CD14-positive monocyte (primary cell): ENCODE measurements around the gene P2RY6. TPM values are rescaled to one million over a fixed set of nuclear protein-coding genes. Genes with fewer than 3 reads are reported as not detected.
A peak's percentile ranks its signal among the peaks of the same experiment; 100 is the strongest.

Experiments
- DNase-seq, 3 donors: peaks; one replicate each; pipeline ENCODE4 v3.0.0-alpha.2; 2011 to 2022
- H2AFZ ChIP-seq: 2 replicates; pipeline ENCODE4 v1.6.0; 2012; ENCODE audit warnings: mild to moderate bottlenecking, low read depth, low read length, inconsistent platforms; ENCODE audit not compliant: insufficient read depth, poor library complexity, severe bottlenecking
- H3K27ac ChIP-seq, 2 donors: 1 replicate in 1 of 2; 2 replicates in 1 of 2; pipeline ENCODE4 v1.5.1; 2012 to 2013; ENCODE audit warnings: low read length in 2 of 2, control low read depth in 1 of 2, inconsistent platforms in 1 of 2, low read depth in 1 of 2, mild to moderate bottlenecking in 1 of 2
- H3K27me3 ChIP-seq, 2 donors: one replicate each; pipeline versions ENCODE4 v1.6.0 to v1.6.1; 2011 to 2013; ENCODE audit warnings: low read length in 2 of 2; ENCODE audit not compliant: control insufficient read depth in 2 of 2, insufficient read depth in 2 of 2
- H3K36me3 ChIP-seq, 2 donors: replicated peaks in 1 of 2; 1 replicate in 1 of 2; 2 replicates in 1 of 2; pipeline versions ENCODE4 v1.5.1 to v1.6.1; 2012 to 2013; ENCODE audit warnings: low read length in 2 of 2, control low read depth in 1 of 2, inconsistent platforms in 1 of 2, mild to moderate bottlenecking in 1 of 2; ENCODE audit not compliant: insufficient read depth in 2 of 2, control insufficient read depth in 1 of 2
- H3K4me1 ChIP-seq, 2 donors: 1 replicate in 1 of 2; 2 replicates in 1 of 2; pipeline versions ENCODE4 v1.5.1 to v1.6.1; 2012 to 2013; ENCODE audit warnings: low read length in 2 of 2, control low read depth in 1 of 2, inconsistent platforms in 1 of 2, mild to moderate bottlenecking in 1 of 2, moderate library complexity in 1 of 2; ENCODE audit not compliant: insufficient read depth in 2 of 2, control insufficient read depth in 1 of 2
- H3K4me2 ChIP-seq: replicated peaks from 2 replicates; pipeline ENCODE3; 2012; ENCODE audit warnings: low read length, moderate library complexity, mild to moderate bottlenecking; ENCODE audit not compliant: poor library complexity, severe bottlenecking; ENCODE audit errors: extremely low read depth
- H3K4me3 ChIP-seq, 3 experiments: fragments of 200-600 bp in 1 of 3; sonication (generic) in 1 of 3; replicated peaks in 1 of 3; 1 replicate in 2 of 3; 2 replicates in 1 of 3; pipeline ENCODE4 v1.5.1; 2011 to 2013; ENCODE audit warnings: low read length in 3 of 3, mild to moderate bottlenecking in 3 of 3, control low read depth in 2 of 3, low read depth in 2 of 3, inconsistent platforms in 1 of 3, moderate library complexity in 1 of 3
- H3K79me2 ChIP-seq: 2 replicates; pipeline ENCODE4 v1.6.0; 2012; ENCODE audit warnings: mild to moderate bottlenecking, control low read depth, inconsistent platforms, low read length, moderate library complexity; ENCODE audit not compliant: insufficient read depth
- H3K9ac ChIP-seq: 2 replicates; pipeline ENCODE4 v1.6.0; 2017; ENCODE audit warnings: low read length, mild to moderate bottlenecking; ENCODE audit not compliant: insufficient read depth, poor library complexity, severe bottlenecking
- H3K9me3 ChIP-seq, 2 donors: replicated peaks in 1 of 2; 1 replicate in 1 of 2; 2 replicates in 1 of 2; pipeline versions ENCODE4 v1.5.1 to v1.6.1; 2012 to 2013; ENCODE audit warnings: low read length in 2 of 2, control low read depth in 1 of 2; ENCODE audit not compliant: control insufficient read depth in 1 of 2, insufficient read depth in 1 of 2
- H4K20me1 ChIP-seq: 2 replicates; pipeline ENCODE4 v1.6.0; 2012; ENCODE audit warnings: mild to moderate bottlenecking, low read length, control low read depth, moderate library complexity; ENCODE audit not compliant: insufficient read depth
- H3K27ac Mint-ChIP-seq, 7 donors: one replicate each; pipeline ENCODE4 v1.8.0; 2020; ENCODE audit warnings: mild to moderate bottlenecking in 7 of 7, mixed read lengths in 7 of 7, moderate library complexity in 6 of 7, inconsistent platforms in 2 of 7
- H3K27me3 Mint-ChIP-seq, 3 donors: one replicate each; pipeline ENCODE4 v1.8.0; 2021 to 2022; ENCODE audit warnings: low read depth in 3 of 3, mild to moderate bottlenecking in 3 of 3, mixed read lengths in 3 of 3, moderate library complexity in 3 of 3, inconsistent platforms in 1 of 3
- H3K36me3 Mint-ChIP-seq, 2 donors: one replicate each; pipeline ENCODE4 v1.8.0; 2020; ENCODE audit warnings: mixed read lengths in 2 of 2, inconsistent platforms in 1 of 2, mild to moderate bottlenecking in 1 of 2
- H3K4me1 Mint-ChIP-seq: one replicate; pipeline ENCODE4 v1.8.0; 2020; ENCODE audit warnings: mild to moderate bottlenecking, mixed read lengths
- H3K4me3 Mint-ChIP-seq, 2 donors: one replicate each; pipeline ENCODE4 v1.8.0; 2020; ENCODE audit warnings: mild to moderate bottlenecking in 2 of 2, mixed read lengths in 2 of 2, moderate library complexity in 1 of 2
- H3K9me3 Mint-ChIP-seq, 7 donors: one replicate each; pipeline ENCODE4 v1.8.0; 2020 to 2022; ENCODE audit warnings: mixed read lengths in 7 of 7, mild to moderate bottlenecking in 6 of 7, moderate library complexity in 6 of 7, inconsistent platforms in 2 of 7
- WGBS: methylation state at CpG from one replicate; pipeline ENCODE4 v1.1.5; 2013; ENCODE audit warnings: missing lambda C conversion rate; ENCODE audit not compliant: insufficient coverage; 5-methylcytosine and 5-hydroxymethylcytosine counted together
- intact Hi-C, 2 donors: fragments of 100-400 bp; cut with micrococcal nuclease; formaldehyde crosslinking; loops; one replicate each; pipeline versions ENCODE4 v1.15.0 to v1.15.1; 2023
- polyA plus RNA-seq, 3 donors: library from polyadenylated mRNA; depleted of rRNA in 1 of 3; unstranded in 2 of 3; stranded (reverse) in 1 of 3; fragments of 300-500 nt in 2 of 3; fragments of >200 nt in 1 of 3; fragmentation: Illumina TruSeq in 2 of 3; gene quantifications; 1 replicate in 2 of 3; 2 replicates in 1 of 3; pipeline ENCODE4 v1.2.3, GENCODE V29; 2012 to 2021
- TF ChIP-seq, protein P1 (sequence below): fragments of 200-600 bp; IDR thresholded peaks from one replicate; pipeline ENCODE4 v1.8.0; 2022; ENCODE audit warnings: antibody characterized with exemption, mild to moderate bottlenecking

P2RY6 gene
- polyA plus RNA-seq, 3 donors: 1.7 to 5.1 (median 1.8) TPM

DNA sequence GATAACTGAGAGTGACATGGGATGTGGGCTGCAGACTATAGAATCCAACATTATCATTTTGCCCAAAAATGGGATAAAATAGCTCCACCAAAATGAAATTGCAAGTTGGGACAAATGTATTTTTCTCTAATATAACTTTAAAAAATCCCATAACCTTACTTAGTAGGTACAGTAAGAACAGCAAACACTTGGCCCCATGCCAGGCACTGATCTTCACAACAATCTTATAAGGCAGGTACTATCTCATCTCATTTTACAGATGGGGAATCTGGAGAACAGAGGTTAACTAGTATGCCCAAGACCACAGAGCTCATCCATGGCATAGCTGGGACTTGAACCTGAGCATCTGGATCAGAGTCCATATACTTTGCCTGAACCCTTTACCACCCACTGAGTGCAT is 22.5 kb downstream of the P2RY6 start:
- Histone ChIP-seq H3K79me2 (no peaks in the 10 kb centered on the region), H3K36me3 (peaks cover 0 to 2% of the 10 kb centered on the region in 2 donors), H3K9me3 (no peaks in the 10 kb centered on the region), H3K27me3 (no peaks in the 10 kb centered on the region), H3K4me2 (no peak overlapping the region), H3K4me1 (peaks cover 7 to 12% of the 10 kb centered on the region in 2 donors), H3K4me3 (no peak overlapping the region), H3K9ac (no peak overlapping the region), H4K20me1 (no peaks in the 10 kb centered on the region), H3K27ac (no peak overlapping the region), H2AFZ (no peak overlapping the region)
- intact Hi-C loops: loop anchor here (5.0 kb wide), 3 partner anchors 42 to 107 kb away; no protein-coding TSS in a partner anchor
- TF ChIP-seq, protein P1, sequence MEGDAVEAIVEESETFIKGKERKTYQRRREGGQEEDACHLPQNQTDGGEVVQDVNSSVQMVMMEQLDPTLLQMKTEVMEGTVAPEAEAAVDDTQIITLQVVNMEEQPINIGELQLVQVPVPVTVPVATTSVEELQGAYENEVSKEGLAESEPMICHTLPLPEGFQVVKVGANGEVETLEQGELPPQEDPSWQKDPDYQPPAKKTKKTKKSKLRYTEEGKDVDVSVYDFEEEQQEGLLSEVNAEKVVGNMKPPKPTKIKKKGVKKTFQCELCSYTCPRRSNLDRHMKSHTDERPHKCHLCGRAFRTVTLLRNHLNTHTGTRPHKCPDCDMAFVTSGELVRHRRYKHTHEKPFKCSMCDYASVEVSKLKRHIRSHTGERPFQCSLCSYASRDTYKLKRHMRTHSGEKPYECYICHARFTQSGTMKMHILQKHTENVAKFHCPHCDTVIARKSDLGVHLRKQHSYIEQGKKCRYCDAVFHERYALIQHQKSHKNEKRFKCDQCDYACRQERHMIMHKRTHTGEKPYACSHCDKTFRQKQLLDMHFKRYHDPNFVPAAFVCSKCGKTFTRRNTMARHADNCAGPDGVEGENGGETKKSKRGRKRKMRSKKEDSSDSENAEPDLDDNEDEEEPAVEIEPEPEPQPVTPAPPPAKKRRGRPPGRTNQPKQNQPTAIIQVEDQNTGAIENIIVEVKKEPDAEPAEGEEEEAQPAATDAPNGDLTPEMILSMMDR: no peak
- Mint-ChIP-seq H3K4me1 (peaks cover 26% of the 10 kb centered on the region), H3K4me3 (no peak overlapping the region), H3K27me3 (peaks cover 5 to 15% (median 6%) of the 10 kb centered on the region in 3 donors), H3K36me3 (peaks cover 5 to 10% of the 10 kb centered on the region in 2 donors), H3K9me3 (no peaks in the 10 kb centered on the region), H3K27ac (no peak overlapping the region)
- no peak for DNase-seq

- Histone ChIP-seq H3K27me3 (no peaks in the 10 kb centered on the region), H2AFZ (no peak overlapping the region), H3K4me1 (peaks cover 11 to 15% of the 10 kb centered on the region in 2 donors), H3K79me2 (no peaks in the 10 kb centered on the region), H3K9me3 (no peaks in the 10 kb centered on the region), H3K27ac (no peak overlapping the region), H3K9ac (no peak overlapping the region), H4K20me1 (no peaks in the 10 kb centered on the region), H3K4me3 (no peak overlapping the region), H3K36me3 (peaks cover 0 to 2% of the 10 kb centered on the region in 2 donors), H3K4me2 (no peak overlapping the region)
- intact Hi-C loops: loop anchor here in 1 of 2 donors (5.0 kb wide), 1 partner anchor 42 kb away; no protein-coding TSS in a partner anchor
- H3K9me3 Mint-ChIP-seq: no peaks in the 10 kb centered on the region
- 45% methylated on average over 10 of the region's 12 CpGs for WGBS
- TF ChIP-seq, protein P1: peak; percentile 95
- peaks cover 5 to 15% (median 6%) of the 10 kb centered on the region in 3 donors for H3K27me3 Mint-ChIP-seq
- no peak overlapping the region for H3K4me3 Mint-ChIP-seq
- peak; percentile 76 to 84 (median 81) for DNase-seq
- H3K36me3 Mint-ChIP-seq: peaks cover 5 to 10% of the 10 kb centered on the region in 2 donors
- H3K27ac Mint-ChIP-seq: peak overlapping the region in 1 of 7 donors; percentile 77
- H3K4me1 Mint-ChIP-seq: peaks cover 29% of the 10 kb centered on the region
Measured at GRCh38 chr11:73295241-73295995, 23.3 kb downstream of the P2RY6 start.
